ENCODE results near the gene PLK5.
"Not testable (repeated sequence)": the region's sequence is repeated elsewhere in the genome, so short reads cannot be mapped to it uniquely, and the experiment has no call there.

The PLK5 gene, protein sequence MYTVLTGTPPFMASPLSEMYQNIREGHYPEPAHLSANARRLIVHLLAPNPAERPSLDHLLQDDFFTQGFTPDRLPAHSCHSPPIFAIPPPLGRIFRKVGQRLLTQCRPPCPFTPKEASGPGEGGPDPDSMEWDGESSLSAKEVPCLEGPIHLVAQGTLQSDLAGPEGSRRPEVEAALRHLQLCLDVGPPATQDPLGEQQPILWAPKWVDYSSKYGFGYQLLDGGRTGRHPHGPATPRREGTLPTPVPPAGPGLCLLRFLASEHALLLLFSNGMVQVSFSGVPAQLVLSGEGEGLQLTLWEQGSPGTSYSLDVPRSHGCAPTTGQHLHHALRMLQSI

GRCh38 chr19:1523412-1524286 lies at the start of gene PLK5:
Gene PLK5, plus strand, starts transcription at chr19:1524077. Its CDS starts 2,920 bp downstream, at chr19:1526997.
- no peak for DNase-seq

GRCh38 chr19:1474765-1475351 lies 49.0 kb upstream of the PLK5 start:
- DNase-seq = no peak

DNA sequence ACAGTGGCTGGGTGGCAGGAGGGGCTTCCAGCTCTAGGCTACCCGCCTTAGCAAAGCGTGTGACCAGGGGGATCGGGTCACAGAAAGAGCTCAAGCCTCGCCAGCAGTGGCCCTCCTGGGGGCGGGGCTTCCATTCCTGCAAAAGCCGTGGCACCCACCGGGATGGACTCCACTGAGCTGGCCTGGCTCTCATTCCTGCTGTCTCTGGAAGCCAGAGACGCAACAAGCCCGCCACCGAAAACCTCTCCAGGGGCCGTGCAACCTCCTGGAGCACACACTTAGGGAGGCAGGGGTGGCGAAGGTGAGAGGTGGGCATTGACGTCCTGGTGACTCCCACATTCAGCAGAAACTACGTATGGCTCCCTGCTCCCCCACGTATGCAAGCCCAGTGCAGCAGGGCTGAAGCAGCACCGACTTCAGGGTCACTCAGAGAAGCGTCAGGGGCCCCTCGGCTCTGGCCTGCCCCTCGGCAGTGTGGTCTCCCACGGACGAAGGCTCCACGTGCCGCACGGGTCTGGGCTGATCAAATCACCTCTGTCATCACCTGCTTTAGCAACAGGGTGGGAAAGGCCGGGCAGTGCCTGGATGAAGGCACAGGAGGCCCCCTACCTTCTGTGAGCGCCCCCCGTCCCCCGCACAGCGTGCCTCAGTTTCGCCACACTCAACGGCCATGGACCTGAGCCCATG lies 48.0 kb upstream of the PLK5 start:
- DNase-seq = no peak

DNA sequence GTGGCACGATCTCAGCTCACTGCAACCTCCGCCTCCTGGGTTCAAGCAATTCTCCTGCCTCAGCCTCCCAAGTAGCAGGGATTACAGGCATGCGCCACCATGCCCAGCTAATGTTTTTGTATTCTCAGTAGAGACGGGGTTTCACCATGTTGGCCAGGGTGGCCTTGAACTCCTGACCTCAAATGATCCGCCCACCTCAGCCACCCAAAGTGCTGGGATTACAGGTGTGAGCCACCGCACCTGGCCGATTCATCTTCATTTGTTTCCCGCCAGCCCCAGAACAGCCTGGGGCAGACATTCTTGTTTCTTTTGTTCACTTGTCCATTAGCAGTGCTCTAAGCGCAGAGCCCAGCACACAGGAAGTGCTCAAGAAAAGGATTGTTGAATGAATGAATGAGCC lies 46.8 kb upstream of the PLK5 start:
- DNase-seq = not testable (repeated sequence)

GRCh38 chr19:1478934-1479707 lies 44.8 kb upstream of the PLK5 start, which contains the start of gene C19orf25:
Gene C19orf25, minus strand, starts transcription at chr19:1479215. Its CDS starts 312 bp downstream, at chr19:1478903.
- peak; percentile 97 for DNase-seq

DNA sequence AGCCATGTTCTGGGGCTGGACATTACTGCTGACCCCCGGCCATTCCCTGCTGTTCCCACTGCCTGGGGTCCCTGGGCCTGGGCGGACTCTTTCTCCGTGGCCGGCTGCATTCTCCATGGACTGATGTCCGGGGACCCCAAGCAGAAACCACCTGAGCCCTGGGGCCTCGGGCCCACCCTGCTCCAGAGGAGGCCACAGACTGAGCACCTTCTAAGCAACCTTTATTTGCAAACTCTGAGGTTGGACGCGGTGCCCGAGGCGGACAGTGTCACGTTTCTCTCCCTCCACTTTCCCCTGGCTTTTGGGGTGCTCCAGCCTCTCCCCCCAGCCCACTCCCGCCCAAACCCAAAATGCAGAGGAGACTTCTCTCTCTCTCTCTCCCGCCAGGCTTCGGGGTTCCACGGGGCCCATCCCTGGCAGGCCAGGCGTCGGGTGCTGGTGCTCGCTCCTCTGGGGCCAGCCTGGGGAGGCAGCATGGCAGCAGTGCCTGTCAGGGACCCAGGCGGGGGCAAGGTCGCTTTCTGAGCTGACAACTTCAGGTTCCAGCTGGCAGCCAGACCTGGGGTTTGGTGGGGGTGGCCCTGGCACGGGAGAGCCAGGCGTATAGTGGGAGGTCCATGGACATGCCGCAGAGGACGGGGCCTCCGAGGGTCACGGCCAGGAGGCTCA lies 42.5 kb upstream of the PLK5 start:
- no peak for DNase-seq

GRCh38 chr19:1481893-1482360 lies 42.0 kb upstream of the PLK5 start:
- DNase-seq = no peak

- no peak for DNase-seq
Measured at GRCh38 chr19:1482361-1483130, 41.3 kb upstream of the PLK5 start.

GRCh38 chr19:1483131-1483978 lies 40.5 kb upstream of the PLK5 start:
- no peak for DNase-seq

GRCh38 chr19:1483979-1484428 lies 39.9 kb upstream of the PLK5 start:
- no peak for DNase-seq

- no peak for DNase-seq
Measured at GRCh38 chr19:1486720-1487575, 36.9 kb upstream of the PLK5 start.

GRCh38 chr19:1487576-1488281 lies 36.1 kb upstream of the PLK5 start:
- DNase-seq = no peak

DNA sequence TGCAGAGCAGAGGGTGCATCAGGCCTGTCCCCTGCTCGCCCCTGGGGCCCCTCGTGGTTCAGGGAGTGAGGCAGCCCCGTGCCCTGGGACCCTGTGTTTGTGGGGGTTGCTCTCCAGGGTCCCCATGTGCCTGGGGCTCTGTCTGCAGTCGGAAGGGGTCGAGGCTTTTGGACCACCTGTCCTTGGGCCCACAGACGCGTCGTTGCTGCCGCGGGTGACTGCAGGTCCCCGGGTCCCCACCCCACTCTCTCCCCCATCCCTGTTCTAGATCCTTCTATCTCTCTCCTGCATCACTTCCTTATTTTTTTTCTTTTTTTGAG lies 35.6 kb upstream of the PLK5 start:
- DNase-seq = no peak

DNA sequence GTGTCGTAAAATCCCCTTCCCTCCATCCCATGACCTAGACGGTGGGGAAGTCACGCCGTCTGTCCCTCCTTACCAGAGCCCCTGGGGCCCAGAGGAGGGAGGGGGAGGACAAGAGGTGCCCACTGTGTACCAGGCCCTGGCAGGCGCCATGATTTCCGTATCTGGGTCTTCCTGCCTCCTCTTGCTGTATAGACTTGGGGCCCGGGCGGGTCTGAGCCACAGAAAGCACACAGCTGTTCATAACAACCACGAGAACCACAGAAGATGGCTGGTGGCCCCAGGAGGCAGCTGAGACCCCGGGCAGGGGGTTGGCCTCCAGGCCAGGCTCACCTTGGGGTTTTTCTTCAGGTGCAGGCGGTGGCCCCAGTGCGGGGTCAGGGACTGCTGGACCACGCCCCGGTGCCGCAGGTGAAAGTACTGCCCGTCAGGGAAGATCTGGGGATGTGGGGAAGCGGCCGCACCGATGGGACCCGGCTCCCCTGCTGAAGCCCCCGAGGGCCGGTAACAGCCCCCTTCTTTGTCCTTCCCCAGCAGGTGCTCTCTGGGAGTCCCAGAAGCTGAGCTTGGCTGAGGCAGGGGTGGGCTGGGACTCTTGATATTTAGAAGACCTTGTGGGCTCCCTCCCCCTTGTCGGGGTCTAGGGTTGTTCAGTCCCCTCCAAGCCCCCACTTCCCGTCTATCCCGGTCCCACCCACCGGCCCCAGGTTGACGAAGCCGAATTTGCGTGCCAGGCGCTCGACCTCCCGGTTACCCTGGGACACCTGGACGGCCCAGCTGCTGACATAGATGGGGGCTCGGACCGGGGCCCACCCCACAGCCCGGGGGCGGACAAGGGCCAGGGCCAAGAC lies 34.2 kb upstream of the PLK5 start:
- DNase-seq = no peak

DNA sequence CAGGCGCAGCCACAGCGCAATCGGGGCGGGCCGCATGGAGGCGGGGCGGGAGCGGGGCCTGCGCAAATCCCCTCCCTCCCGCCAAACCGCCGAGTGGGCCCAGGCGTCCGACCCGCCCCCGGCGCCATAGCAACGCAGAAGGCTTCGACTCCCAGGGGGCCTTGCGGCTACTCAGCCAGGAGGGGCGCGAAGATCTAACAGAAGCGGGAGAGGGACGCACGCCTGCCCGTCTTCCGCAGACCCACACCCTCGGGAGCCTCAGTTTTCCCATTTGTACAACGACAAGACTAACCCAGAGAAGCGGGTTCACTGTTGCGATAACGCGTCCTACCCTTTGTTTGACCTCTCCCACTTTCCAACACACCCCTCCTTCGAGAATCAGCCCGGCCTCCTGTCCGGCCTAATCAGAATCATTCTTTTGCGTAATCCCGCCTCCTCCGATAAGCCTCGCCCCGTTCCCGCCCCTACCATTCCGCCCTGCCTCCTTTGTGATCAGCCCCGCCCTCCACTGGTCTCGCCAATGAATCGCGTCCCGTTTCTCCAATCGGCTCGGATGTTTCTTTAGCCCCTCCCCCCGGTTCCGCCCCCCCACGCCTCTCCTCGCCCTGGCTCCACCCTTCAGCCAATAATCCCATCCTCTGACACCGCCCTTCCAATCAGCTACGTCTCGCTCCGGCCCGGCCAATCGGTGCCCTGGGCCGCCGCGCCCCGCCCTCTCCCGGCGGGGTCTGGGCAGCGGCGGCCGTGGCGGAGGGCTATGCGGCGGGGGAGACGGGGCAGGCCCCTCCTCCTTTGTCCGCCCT lies 33.4 kb upstream of the PLK5 start, which contains the start of gene PCSK4:
Gene PCSK4, minus strand, starts transcription at position 40 of the 803 bp plus-strand sequence. Its CDS starts 4 bp downstream, at position 36.
- peak; percentile 99 for DNase-seq
